ENCODE data around the gene RFC2. TPM values are rescaled to one million over a fixed set of nuclear protein-coding genes. Genes with fewer than 3 reads are reported as not detected.

RFC2 gene
- total and polyA plus RNA-seq, 2 of the 8 experiments (the other 6 are each of a cell fraction or from before 2014, with no cell fraction given): 52.9 to 85.4 TPM

DNA sequence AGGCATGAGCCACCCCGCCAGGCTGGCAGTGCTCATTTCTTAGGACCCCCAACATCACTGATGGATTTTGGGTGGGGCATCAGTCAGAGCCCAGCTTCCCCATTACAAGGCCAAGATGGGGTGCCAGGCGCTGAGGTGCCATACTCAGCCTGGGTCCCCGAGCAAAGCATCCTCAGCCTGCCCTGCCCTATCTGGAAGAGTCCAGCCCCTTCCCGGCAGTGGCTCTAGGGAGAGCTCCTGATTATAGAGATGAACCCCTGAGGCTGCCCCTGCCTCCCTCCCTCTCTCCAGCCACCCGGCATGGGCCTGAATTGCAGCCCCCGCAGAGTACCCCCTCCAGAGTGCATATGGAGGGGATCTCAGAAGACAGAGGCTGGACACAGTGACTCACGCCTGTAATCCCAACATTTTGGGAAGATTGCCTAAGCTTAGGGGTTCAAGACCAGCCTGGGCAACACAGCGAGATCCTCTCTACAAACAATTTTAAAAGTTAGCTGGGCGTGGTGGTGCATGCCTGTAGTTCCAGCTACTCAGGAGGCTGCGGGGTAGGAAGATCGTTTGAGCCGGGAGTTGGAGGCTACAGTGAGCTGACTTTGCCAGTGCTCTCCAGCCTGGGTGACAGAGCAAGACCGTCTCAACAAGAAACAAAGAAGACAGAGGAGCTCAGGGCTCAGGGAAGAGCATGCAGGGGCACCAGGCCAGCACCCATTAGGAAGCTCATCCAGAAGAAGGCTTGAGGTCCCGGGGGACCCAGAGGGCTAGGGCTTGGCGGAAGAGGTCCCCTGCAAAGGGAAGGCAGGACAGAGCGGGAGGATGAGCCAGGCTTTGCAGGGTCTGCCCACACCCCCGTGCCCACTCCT lies 31.1 kb downstream of the RFC2 start (continued):
- TF ChIP-seq SUZ12 (IDR thresholded peaks at IDR 0.05; ENCODE audit: low read length) (no peak), BCL11A (IDR thresholded peaks at IDR 0.05; ENCODE audit: low read depth in 2 of 2, low read length in 2 of 2) (no peak), RFX5 (IDR thresholded peaks at IDR 0.05; ENCODE audit: borderline replicate concordance, low read depth, low read length) (no peak), ZNF274 (IDR thresholded peaks at IDR 0.05; ENCODE audit: borderline replicate concordance, extremely low read depth, low read length) (no peak), EP300 (IDR thresholded peaks at IDR 0.05; ENCODE audit: borderline replicate concordance in 1 of 2, low read depth in 2 of 2, low read length in 2 of 2) (no peak), CHD7 (IDR thresholded peaks at IDR 0.05; ENCODE audit: insufficient replicate concordance, low read length) (no peak)

Measured in H1 (cell line).